SJSA1 (cell line): ENCODE results near the gene GARIN5B. TPM values are rescaled to one million over a fixed set of nuclear protein-coding genes. Genes with fewer than 3 reads are reported as not detected.
"Not testable (repeated sequence)": the region's sequence is repeated elsewhere in the genome, so short reads cannot be mapped to it uniquely, and the experiment has no call there.

Experiments
- DNase-seq, 2 experiments: peaks; one replicate each; pipeline ENCODE4 v3.0.0-alpha.2; 2015 to 2020; ENCODE audit warnings: low spot score in 2 of 2, low read depth in 1 of 2
- H3K27ac ChIP-seq: fragments of 250-450 bp; sonication (Bioruptor Pico); 2 replicates; pipeline ENCODE4 v1.5.1; 2020; ENCODE audit warnings: mild to moderate bottlenecking, moderate library complexity
- H3K27me3 ChIP-seq: fragments of 250-450 bp; sonication (Bioruptor Pico); replicated peaks from 2 replicates; pipeline ENCODE4 v1.5.1; 2020; ENCODE audit warnings: mild to moderate bottlenecking, moderate library complexity
- H3K36me3 ChIP-seq: fragments of 250-450 bp; sonication (Bioruptor Pico); 2 replicates; pipeline ENCODE4 v1.5.1; 2020; ENCODE audit warnings: mild to moderate bottlenecking
- H3K4me1 ChIP-seq: fragments of 250-450 bp; sonication (Bioruptor Pico); replicated peaks from 2 replicates; pipeline ENCODE4 v1.6.1; 2021; ENCODE audit warnings: mild to moderate bottlenecking
- H3K4me3 ChIP-seq: fragments of 250-450 bp; sonication (Bioruptor Pico); 2 replicates; pipeline ENCODE4 v1.5.1; 2020; ENCODE audit warnings: mild to moderate bottlenecking
- H3K9me3 ChIP-seq: fragments of 250-450 bp; sonication (Bioruptor Pico); replicated peaks from 2 replicates; pipeline ENCODE4 v1.5.1; 2020; ENCODE audit warnings: mild to moderate bottlenecking
- total RNA-seq: library from RNA; depleted of rRNA; stranded (reverse); fragments of >200 nt; shearing (Covaris generic); gene quantifications from 2 replicates; pipeline ENCODE4 v1.2.3, GENCODE V29; 2014; rRNA removed

Gene GARIN5B
- 0.03 TPM in 1 of 2 replicates, not detected in the other for total RNA-seq

GRCh38 chr19:55362990-55363716 is at the start of gene GARIN5B:
Gene GARIN5B (minus strand): TSS chr19:55363260. CDS start chr19:55363066, 194 bp downstream.
- peaks cover 17% of the 10 kb centered on the region for H3K4me1 ChIP-seq
- DNase-seq: no peak

GRCh38 chr19:55410168-55410567 is 47.1 kb upstream of the GARIN5B start:
- H3K9me3 ChIP-seq: peaks cover 6% of the 10 kb centered on the region; the same call in 1 of the 2 replicates
- H3K36me3 ChIP-seq: peaks cover 24% of the 10 kb centered on the region
- peaks cover 20% of the 10 kb centered on the region for H3K4me1 ChIP-seq
- H3K27me3 ChIP-seq: no peaks in the 10 kb centered on the region
- DNase-seq: no peak
- no peak overlapping the region for H3K27ac ChIP-seq
- no peak overlapping the region for H3K4me3 ChIP-seq

More at GRCh38 chr19:55362990-55363716, at the start of gene GARIN5B:
- Histone ChIP-seq H3K36me3 (peaks cover 35% of the 10 kb centered on the region), H3K27ac (no peak within 1 kb of the TSS), H3K9me3 (no peaks in the 10 kb centered on the region), H3K4me3 (no peak within 1 kb of the TSS), H3K27me3 (0 out of 2 replicates have a peak, but pooled peaks cover 1% of the 10 kb centered on the region)

GRCh38 chr19:55409179-55409578 is 46.1 kb upstream of the GARIN5B start:
- peaks cover 30% of the 10 kb centered on the region for H3K4me1 ChIP-seq
- H3K4me3 ChIP-seq, H3K27me3 ChIP-seq, DNase-seq, H3K9me3 ChIP-seq, H3K27ac ChIP-seq: not testable (repeated sequence)
- H3K36me3 ChIP-seq: peaks cover 34% of the 10 kb centered on the region

- Histone ChIP-seq H3K4me3 (peak overlapping the region; percentile 19), H3K36me3 (peaks cover 41% of the 10 kb centered on the region), H3K4me1 (peaks cover 34% of the 10 kb centered on the region), H3K27me3 (no peaks in the 10 kb centered on the region), H3K9me3 (peaks cover 6% of the 10 kb centered on the region; the same call in 1 of the 2 replicates), H3K27ac (peak overlapping the region; percentile 100)
- DNase-seq: no peak
These were observed 45.4 kb upstream of the GARIN5B start for GRCh38 chr19:55408533-55408872.

- peaks cover 38% of the 10 kb centered on the region for H3K4me1 ChIP-seq
These were observed 44.9 kb upstream of the GARIN5B start for GRCh38 chr19:55407800-55408532.

GRCh38 chr19:55407550-55407799 is 44.4 kb upstream of the GARIN5B start, which contains the start of gene UBE2S:
Gene UBE2S (minus strand): TSS chr19:55407788. CDS start chr19:55407589, 199 bp downstream.
- peaks cover 41% of the 10 kb centered on the region for H3K4me1 ChIP-seq
- peak within 1 kb of the TSS; percentile 96 for H3K4me3 ChIP-seq
- H3K36me3 ChIP-seq: peaks cover 51% of the 10 kb centered on the region
- peak within 1 kb of the TSS; percentile 100 for H3K27ac ChIP-seq
- H3K27me3 ChIP-seq, H3K9me3 ChIP-seq, DNase-seq: not testable (repeated sequence)

More at GRCh38 chr19:55407800-55408532, 44.9 kb upstream of the GARIN5B start:
- H3K9me3 ChIP-seq: peaks cover 6% of the 10 kb centered on the region; the same call in 1 of the 2 replicates
- peaks cover 46% of the 10 kb centered on the region for H3K36me3 ChIP-seq
- DNase-seq: peak; percentile 98 to 99
- H3K4me3 ChIP-seq: peak overlapping the region; percentile 96
- H3K27ac ChIP-seq: peak overlapping the region; percentile 100
- H3K27me3 ChIP-seq: no peaks in the 10 kb centered on the region

GRCh38 chr19:55406826-55407549 is 43.9 kb upstream of the GARIN5B start:
- Histone ChIP-seq H3K4me1 (peaks cover 45% of the 10 kb centered on the region), H3K27me3 (no peaks in the 10 kb centered on the region), H3K36me3 (peaks cover 56% of the 10 kb centered on the region), H3K9me3 (peaks cover 6% of the 10 kb centered on the region; the same call in 1 of the 2 replicates), H3K4me3 (peak overlapping the region; percentile 96), H3K27ac (peak overlapping the region; percentile 100)
- DNase-seq: no peak

- Histone ChIP-seq H3K9me3 (peaks cover 6% of the 10 kb centered on the region; the same call in 1 of the 2 replicates), H3K4me1 (peaks cover 45% of the 10 kb centered on the region), H3K36me3 (peaks cover 63% of the 10 kb centered on the region), H3K4me3 (peak overlapping the region; percentile 96), H3K27ac (no peak overlapping the region; the same call in 1 of the 2 replicates), H3K27me3 (no peaks in the 10 kb centered on the region)
- DNase-seq: no peak
These were observed 43.2 kb upstream of the GARIN5B start for GRCh38 chr19:55406091-55406825.

- peak overlapping the region; percentile 96 for H3K4me3 ChIP-seq
- no peak overlapping the region for H3K27ac ChIP-seq
- H3K4me1 ChIP-seq: peaks cover 45% of the 10 kb centered on the region
- H3K9me3 ChIP-seq: peaks cover 6% of the 10 kb centered on the region; the same call in 1 of the 2 replicates
- no peaks in the 10 kb centered on the region for H3K27me3 ChIP-seq
- H3K36me3 ChIP-seq: peaks cover 70% of the 10 kb centered on the region
- DNase-seq: no peak
These were observed 42.6 kb upstream of the GARIN5B start for GRCh38 chr19:55405638-55406037.

- Histone ChIP-seq H3K27ac (no peak overlapping the region), H3K27me3 (no peaks in the 10 kb centered on the region), H3K9me3 (0 out of 2 replicates have a peak, but pooled peaks cover 3% of the 10 kb centered on the region), H3K4me3 (no peak overlapping the region), H3K4me1 (peaks cover 38% of the 10 kb centered on the region), H3K36me3 (peaks cover 84% of the 10 kb centered on the region)
- DNase-seq: no peak
These were observed 39.4 kb upstream of the GARIN5B start for GRCh38 chr19:55402509-55402908.

GRCh38 chr19:55401390-55401789 is 38.3 kb upstream of the GARIN5B start:
- H3K4me3 ChIP-seq, H3K9me3 ChIP-seq, H3K27ac ChIP-seq, H3K27me3 ChIP-seq, DNase-seq: not testable (repeated sequence)
- Histone ChIP-seq H3K4me1 (peaks cover 35% of the 10 kb centered on the region), H3K36me3 (peaks cover 73% of the 10 kb centered on the region)

- no peaks in the 10 kb centered on the region for H3K9me3 ChIP-seq
- H3K27ac ChIP-seq: no peak overlapping the region
- peaks cover 26% of the 10 kb centered on the region for H3K4me1 ChIP-seq
- H3K4me3 ChIP-seq: no peak overlapping the region
- peaks cover 63% of the 10 kb centered on the region for H3K36me3 ChIP-seq
- DNase-seq: no peak
- no peaks in the 10 kb centered on the region for H3K27me3 ChIP-seq
These were observed 37.4 kb upstream of the GARIN5B start for GRCh38 chr19:55400281-55401087.
